ENCODE data around the gene CDH22.

The CDH22 gene

DNA sequence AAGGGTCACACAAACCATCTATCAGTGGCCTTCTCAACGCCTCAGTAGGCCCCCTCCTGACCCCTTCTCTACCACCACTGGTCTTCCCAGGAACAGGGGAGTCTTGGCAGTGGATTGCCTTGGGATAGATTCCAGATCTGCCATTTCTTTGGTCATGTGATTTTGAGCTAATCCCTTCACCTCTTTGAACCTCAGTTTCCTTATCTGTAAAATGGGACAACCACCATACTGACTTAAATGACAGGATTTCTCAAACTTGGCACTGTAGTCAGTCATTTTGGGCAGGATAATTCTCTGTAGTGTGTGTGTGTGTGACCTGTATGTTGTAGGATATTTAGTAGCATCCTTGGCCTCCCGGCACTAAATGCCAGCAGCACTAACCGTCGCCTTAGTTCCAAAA, 89.1 kb downstream of the CDH22 start:
- TF ChIP-seq NFIC (IDR thresholded peaks at IDR 0.05) (no peak), EP300 (IDR thresholded peaks at IDR 0.05; ENCODE audit: borderline replicate concordance) (no peak), EGR1 (IDR thresholded peaks at IDR 0.05) (no peak), ZBTB7A (IDR thresholded peaks at IDR 0.05; ENCODE audit: low read depth) (no peak), CEBPB (IDR thresholded peaks at IDR 0.05) (no peak), YY1 (IDR thresholded peaks at IDR 0.05; ENCODE audit: low read depth) (no peak), CREB1 (IDR thresholded peaks at IDR 0.05; ENCODE audit: low read depth) (no peak), FOXM1 (IDR thresholded peaks at IDR 0.05; ENCODE audit: borderline replicate concordance, low read depth) (no peak), TAF1 (IDR thresholded peaks at IDR 0.05; ENCODE audit: low read depth) (no peak), TCF12 (IDR thresholded peaks at IDR 0.05; ENCODE audit: low read depth) (no peak), TEAD4 (IDR thresholded peaks at IDR 0.05) (no peak), RAD21 (IDR thresholded peaks at IDR 0.05; ENCODE audit: low read depth) (no peak)
- TF ChIP-seq, protein P1, sequence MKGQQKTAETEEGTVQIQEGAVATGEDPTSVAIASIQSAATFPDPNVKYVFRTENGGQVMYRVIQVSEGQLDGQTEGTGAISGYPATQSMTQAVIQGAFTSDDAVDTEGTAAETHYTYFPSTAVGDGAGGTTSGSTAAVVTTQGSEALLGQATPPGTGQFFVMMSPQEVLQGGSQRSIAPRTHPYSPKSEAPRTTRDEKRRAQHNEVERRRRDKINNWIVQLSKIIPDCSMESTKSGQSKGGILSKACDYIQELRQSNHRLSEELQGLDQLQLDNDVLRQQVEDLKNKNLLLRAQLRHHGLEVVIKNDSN (IDR thresholded peaks at IDR 0.05), result no peak
- TF ChIP-seq, protein P2, sequence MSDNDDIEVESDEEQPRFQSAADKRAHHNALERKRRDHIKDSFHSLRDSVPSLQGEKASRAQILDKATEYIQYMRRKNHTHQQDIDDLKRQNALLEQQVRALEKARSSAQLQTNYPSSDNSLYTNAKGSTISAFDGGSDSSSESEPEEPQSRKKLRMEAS (IDR thresholded peaks at IDR 0.05), result no peak
- TF ChIP-seq, protein P3, sequence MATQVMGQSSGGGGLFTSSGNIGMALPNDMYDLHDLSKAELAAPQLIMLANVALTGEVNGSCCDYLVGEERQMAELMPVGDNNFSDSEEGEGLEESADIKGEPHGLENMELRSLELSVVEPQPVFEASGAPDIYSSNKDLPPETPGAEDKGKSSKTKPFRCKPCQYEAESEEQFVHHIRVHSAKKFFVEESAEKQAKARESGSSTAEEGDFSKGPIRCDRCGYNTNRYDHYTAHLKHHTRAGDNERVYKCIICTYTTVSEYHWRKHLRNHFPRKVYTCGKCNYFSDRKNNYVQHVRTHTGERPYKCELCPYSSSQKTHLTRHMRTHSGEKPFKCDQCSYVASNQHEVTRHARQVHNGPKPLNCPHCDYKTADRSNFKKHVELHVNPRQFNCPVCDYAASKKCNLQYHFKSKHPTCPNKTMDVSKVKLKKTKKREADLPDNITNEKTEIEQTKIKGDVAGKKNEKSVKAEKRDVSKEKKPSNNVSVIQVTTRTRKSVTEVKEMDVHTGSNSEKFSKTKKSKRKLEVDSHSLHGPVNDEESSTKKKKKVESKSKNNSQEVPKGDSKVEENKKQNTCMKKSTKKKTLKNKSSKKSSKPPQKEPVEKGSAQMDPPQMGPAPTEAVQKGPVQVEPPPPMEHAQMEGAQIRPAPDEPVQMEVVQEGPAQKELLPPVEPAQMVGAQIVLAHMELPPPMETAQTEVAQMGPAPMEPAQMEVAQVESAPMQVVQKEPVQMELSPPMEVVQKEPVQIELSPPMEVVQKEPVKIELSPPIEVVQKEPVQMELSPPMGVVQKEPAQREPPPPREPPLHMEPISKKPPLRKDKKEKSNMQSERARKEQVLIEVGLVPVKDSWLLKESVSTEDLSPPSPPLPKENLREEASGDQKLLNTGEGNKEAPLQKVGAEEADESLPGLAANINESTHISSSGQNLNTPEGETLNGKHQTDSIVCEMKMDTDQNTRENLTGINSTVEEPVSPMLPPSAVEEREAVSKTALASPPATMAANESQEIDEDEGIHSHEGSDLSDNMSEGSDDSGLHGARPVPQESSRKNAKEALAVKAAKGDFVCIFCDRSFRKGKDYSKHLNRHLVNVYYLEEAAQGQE (IDR thresholded peaks at IDR 0.05; ENCODE audit: low read depth), result no peak

GRCh38 chr20:46218656-46219055, 89.6 kb downstream of the CDH22 start:
- no peak for TF ChIP-seq TCF12 (IDR thresholded peaks at IDR 0.05; ENCODE audit: low read depth)
- TF ChIP-seq YY1 (IDR thresholded peaks at IDR 0.05; ENCODE audit: low read depth), result no peak
- TF ChIP-seq TEAD4 (IDR thresholded peaks at IDR 0.05), result no peak
- no peak for TF ChIP-seq EP300 (IDR thresholded peaks at IDR 0.05; ENCODE audit: borderline replicate concordance)
- no peak for TF ChIP-seq NFIC (IDR thresholded peaks at IDR 0.05)
- no peak for TF ChIP-seq FOXM1 (IDR thresholded peaks at IDR 0.05; ENCODE audit: borderline replicate concordance, low read depth)
- no peak for TF ChIP-seq ZBTB7A (IDR thresholded peaks at IDR 0.05; ENCODE audit: low read depth)
- TF ChIP-seq, protein P2 (IDR thresholded peaks at IDR 0.05), result no peak
- TF ChIP-seq RAD21 (IDR thresholded peaks at IDR 0.05; ENCODE audit: low read depth), result no peak
- TF ChIP-seq EGR1 (IDR thresholded peaks at IDR 0.05), result no peak
- no peak for TF ChIP-seq CREB1 (IDR thresholded peaks at IDR 0.05; ENCODE audit: low read depth)
- no peak for TF ChIP-seq TAF1 (IDR thresholded peaks at IDR 0.05; ENCODE audit: low read depth)
- TF ChIP-seq, protein P3 (IDR thresholded peaks at IDR 0.05; ENCODE audit: low read depth), result no peak
- TF ChIP-seq, protein P1 (IDR thresholded peaks at IDR 0.05), result no peak
- TF ChIP-seq CEBPB (IDR thresholded peaks at IDR 0.05), result no peak

- TF ChIP-seq, protein P1 (IDR thresholded peaks at IDR 0.05), result no peak
- TF ChIP-seq, protein P3 (IDR thresholded peaks at IDR 0.05; ENCODE audit: low read depth), result no peak
- TF ChIP-seq TCF12 (IDR thresholded peaks at IDR 0.05; ENCODE audit: low read depth) (no peak), EP300 (IDR thresholded peaks at IDR 0.05; ENCODE audit: borderline replicate concordance) (no peak), YY1 (IDR thresholded peaks at IDR 0.05; ENCODE audit: low read depth) (no peak), EGR1 (IDR thresholded peaks at IDR 0.05) (no peak), NFIC (IDR thresholded peaks at IDR 0.05) (no peak), TEAD4 (IDR thresholded peaks at IDR 0.05) (no peak), CEBPB (IDR thresholded peaks at IDR 0.05) (no peak), RAD21 (IDR thresholded peaks at IDR 0.05; ENCODE audit: low read depth) (no peak), TAF1 (IDR thresholded peaks at IDR 0.05; ENCODE audit: low read depth) (no peak), ZBTB7A (IDR thresholded peaks at IDR 0.05; ENCODE audit: low read depth) (no peak), FOXM1 (IDR thresholded peaks at IDR 0.05; ENCODE audit: borderline replicate concordance, low read depth) (no peak), CREB1 (IDR thresholded peaks at IDR 0.05; ENCODE audit: low read depth) (no peak)
- TF ChIP-seq, protein P2 (IDR thresholded peaks at IDR 0.05), result no peak
These were observed 90.7 kb downstream of the CDH22 start for GRCh38 chr20:46217583-46217982.
